Caco-2 (cell line): ENCODE results near the gene KIF1A. TPM values are rescaled to one million over a fixed set of nuclear protein-coding genes. Genes with fewer than 3 reads are reported as not detected.

Experiments used
- BruUV-seq: library from RNA; stranded (reverse); fragments of 400-500 nt; replicated peaks from 2 replicates; lab custom pipeline; 2021; lab: Mats Ljungman, UMichigan
- CTCF ChIA-PET: fragments of 300-600 bp; sonication (Branson Sonifier 250); formaldehyde crosslinking; loops from one replicate; lab custom pipeline; 2022; ENCODE audit warnings: antibody characterized with exemption; lab: Charles Lee
- POLR2A ChIA-PET: fragments of 300-600 bp; sonication (Branson Sonifier 250); formaldehyde crosslinking; loops from one replicate; lab custom pipeline; 2022; ENCODE audit warnings: antibody characterized with exemption; lab: Charles Lee
- DNase-seq, 2 experiments: peaks; one replicate each; pipeline versions ENCODE4 v3.0.0 to v3.0.0-alpha.2; 2020 to 2022
- H3K27me3 ChIP-seq: replicated peaks from 2 replicates; pipeline ENCODE4 v1.6.0; 2011; ENCODE audit warnings: low read length; ENCODE audit not compliant: control insufficient read depth, insufficient read depth
- H3K36me3 ChIP-seq: 2 replicates; pipeline ENCODE4 v1.5.1; 2011; ENCODE audit warnings: low read length; ENCODE audit not compliant: control insufficient read depth, insufficient read depth
- H3K4me1 ChIP-seq: fragments of 250-450 bp; sonication (Bioruptor Pico); 2 replicates; pipeline ENCODE4 v1.5.1; 2020; ENCODE audit warnings: mild to moderate bottlenecking
- H3K4me3 ChIP-seq: 2 replicates; pipeline ENCODE4 v1.5.1; 2011; ENCODE audit warnings: low read depth, mild to moderate bottlenecking, control low read depth, low read length
- H3K9me3 ChIP-seq: fragments of 250-450 bp; sonication (Bioruptor Pico); 2 replicates; pipeline ENCODE4 v1.5.1; 2020; ENCODE audit warnings: mild to moderate bottlenecking, moderate library complexity
- H3K27ac Mint-ChIP-seq: one replicate; pipeline ENCODE4 v1.8.0; 2022; ENCODE audit warnings: mixed read lengths; ENCODE audit not compliant: unreplicated experiment
- H3K27me3 Mint-ChIP-seq: one replicate; pipeline ENCODE4 v1.8.0; 2022; ENCODE audit warnings: mixed read lengths; ENCODE audit not compliant: insufficient read depth, unreplicated experiment
- H3K36me3 Mint-ChIP-seq: one replicate; pipeline ENCODE4 v1.8.0; 2022; ENCODE audit warnings: mild to moderate bottlenecking, mixed read lengths; ENCODE audit not compliant: insufficient read depth, unreplicated experiment
- H3K4me1 Mint-ChIP-seq: one replicate; pipeline ENCODE4 v1.8.0; 2022; ENCODE audit warnings: low read depth, mixed read lengths; ENCODE audit not compliant: unreplicated experiment
- H3K4me3 Mint-ChIP-seq: one replicate; pipeline ENCODE4 v1.8.0; 2022; ENCODE audit warnings: mild to moderate bottlenecking, moderate library complexity, mixed read lengths; ENCODE audit not compliant: unreplicated experiment
- H3K9me3 Mint-ChIP-seq: one replicate; pipeline ENCODE4 v1.8.0; 2022; ENCODE audit warnings: mixed read lengths; ENCODE audit not compliant: unreplicated experiment
- intact Hi-C: fragments of 100-400 bp; cut with micrococcal nuclease; formaldehyde crosslinking; loops from one replicate; pipeline ENCODE4 v1.10.0; 2022; ENCODE audit not compliant: unreplicated experiment
- total RNA-seq: library from RNA; stranded (reverse); gene quantifications from 2 replicates; pipeline ENCODE4 v1.2.3, GENCODE V29; 2022
- TF ChIP-seq, protein P1 (sequence below), 2 experiments: fragments of 200-600 bp in 1 of 2; IDR thresholded peaks; 1 replicate in 1 of 2; 2 replicates in 1 of 2; pipeline versions ENCODE4 v1.5.1 to v1.8.0; 2011 to 2022; ENCODE audit warnings: antibody characterized with exemption in 1 of 2, control low read depth in 1 of 2, inconsistent platforms in 1 of 2, low read depth in 1 of 2, low read length in 1 of 2, mild to moderate bottlenecking in 1 of 2, moderate library complexity in 1 of 2; ENCODE audit not compliant: insufficient read depth in 1 of 2, severe bottlenecking in 1 of 2, unreplicated experiment in 1 of 2

Gene KIF1A
- total RNA-seq, 1 experiment from 2014 or later, result 33.1 TPM

DNA sequence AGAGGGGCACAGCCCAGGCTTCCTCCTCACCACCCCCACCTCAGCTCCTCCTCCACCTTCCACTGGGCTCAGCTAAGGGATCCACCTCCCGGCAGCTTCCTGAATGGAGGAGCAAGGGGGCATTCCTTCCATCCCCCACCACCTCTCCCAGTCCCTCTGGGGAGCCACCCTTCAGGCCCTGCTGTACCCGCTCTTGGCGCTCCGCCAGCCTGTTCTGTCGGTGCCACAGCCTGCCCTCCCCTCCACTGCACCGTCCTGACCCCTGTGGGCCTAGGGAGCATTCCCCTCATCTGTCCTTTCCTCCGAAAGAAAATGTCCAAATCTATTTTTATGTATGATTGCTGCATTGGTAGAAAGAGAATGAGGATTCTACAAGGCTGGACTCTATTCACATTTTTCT, 59.9 kb downstream of the KIF1A start:
- no peaks in the 10 kb centered on the region for H3K4me1 ChIP-seq
- H3K36me3 Mint-ChIP-seq, result no peaks in the 10 kb centered on the region
- H3K4me1 Mint-ChIP-seq, result no peaks in the 10 kb centered on the region
- H3K36me3 ChIP-seq, result no peaks in the 10 kb centered on the region
- no peaks in the 10 kb centered on the region for H3K9me3 Mint-ChIP-seq
- no peak overlapping the region for H3K27ac Mint-ChIP-seq
- H3K4me3 Mint-ChIP-seq, result no peak overlapping the region
- no peak overlapping the region for H3K4me3 ChIP-seq
- no peak for DNase-seq
- POLR2A ChIA-PET, result no interaction called here
- CTCF ChIA-PET, result no interaction called here
- TF ChIP-seq, protein P1, sequence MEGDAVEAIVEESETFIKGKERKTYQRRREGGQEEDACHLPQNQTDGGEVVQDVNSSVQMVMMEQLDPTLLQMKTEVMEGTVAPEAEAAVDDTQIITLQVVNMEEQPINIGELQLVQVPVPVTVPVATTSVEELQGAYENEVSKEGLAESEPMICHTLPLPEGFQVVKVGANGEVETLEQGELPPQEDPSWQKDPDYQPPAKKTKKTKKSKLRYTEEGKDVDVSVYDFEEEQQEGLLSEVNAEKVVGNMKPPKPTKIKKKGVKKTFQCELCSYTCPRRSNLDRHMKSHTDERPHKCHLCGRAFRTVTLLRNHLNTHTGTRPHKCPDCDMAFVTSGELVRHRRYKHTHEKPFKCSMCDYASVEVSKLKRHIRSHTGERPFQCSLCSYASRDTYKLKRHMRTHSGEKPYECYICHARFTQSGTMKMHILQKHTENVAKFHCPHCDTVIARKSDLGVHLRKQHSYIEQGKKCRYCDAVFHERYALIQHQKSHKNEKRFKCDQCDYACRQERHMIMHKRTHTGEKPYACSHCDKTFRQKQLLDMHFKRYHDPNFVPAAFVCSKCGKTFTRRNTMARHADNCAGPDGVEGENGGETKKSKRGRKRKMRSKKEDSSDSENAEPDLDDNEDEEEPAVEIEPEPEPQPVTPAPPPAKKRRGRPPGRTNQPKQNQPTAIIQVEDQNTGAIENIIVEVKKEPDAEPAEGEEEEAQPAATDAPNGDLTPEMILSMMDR (IDR thresholded peaks at IDR 0.05; ENCODE audit: insufficient read depth in 1 of 2, low read depth in 1 of 2, low read length in 1 of 2, severe bottlenecking in 1 of 2, unreplicated experiment in 1 of 2), result no peak
- H3K9me3 ChIP-seq, result no peaks in the 10 kb centered on the region
- intact Hi-C loops, result no loop called here
- no peaks in the 10 kb centered on the region for H3K27me3 Mint-ChIP-seq
- no TSS peak for BruUV-seq
- H3K27me3 ChIP-seq, result no peaks in the 10 kb centered on the region

DNA sequence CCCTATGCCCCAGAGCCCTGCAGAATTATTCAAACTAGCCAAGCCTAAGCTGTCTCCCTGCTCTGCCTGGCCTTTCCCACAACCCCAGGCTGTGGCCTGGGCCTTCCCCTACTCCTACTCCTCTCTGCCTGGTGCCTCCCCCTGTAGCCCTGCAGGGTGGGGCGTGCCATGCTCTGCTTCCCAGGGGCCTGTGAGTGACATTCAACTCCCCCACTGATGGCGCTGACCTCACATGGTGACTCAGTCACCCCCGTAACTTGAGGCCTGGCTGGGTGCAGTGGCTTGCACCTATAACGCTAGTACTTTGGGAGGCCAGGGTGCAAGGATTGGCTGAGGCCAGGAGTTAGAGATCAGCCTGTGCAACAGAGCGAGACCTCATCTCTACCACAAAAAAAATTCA, 60.6 kb downstream of the KIF1A start:
- Mint-ChIP-seq H3K36me3 (no peaks in the 10 kb centered on the region), H3K4me1 (no peaks in the 10 kb centered on the region), H3K9me3 (no peaks in the 10 kb centered on the region), H3K4me3 (no peak overlapping the region), H3K27me3 (no peaks in the 10 kb centered on the region), H3K27ac (no peak overlapping the region)
- intact Hi-C loops, result no loop called here
- no peaks in the 10 kb centered on the region for H3K9me3 ChIP-seq
- no peak overlapping the region for H3K4me3 ChIP-seq
- CTCF ChIA-PET, result no interaction called here
- POLR2A ChIA-PET, result no interaction called here
- no peaks in the 10 kb centered on the region for H3K27me3 ChIP-seq
- no TSS peak for BruUV-seq
- no peaks in the 10 kb centered on the region for H3K36me3 ChIP-seq
- DNase-seq, result no peak
- TF ChIP-seq, protein P1 (IDR thresholded peaks at IDR 0.05; ENCODE audit: insufficient read depth in 1 of 2, low read depth in 1 of 2, low read length in 1 of 2, severe bottlenecking in 1 of 2, unreplicated experiment in 1 of 2), result no peak
- H3K4me1 ChIP-seq, result no peaks in the 10 kb centered on the region

DNA sequence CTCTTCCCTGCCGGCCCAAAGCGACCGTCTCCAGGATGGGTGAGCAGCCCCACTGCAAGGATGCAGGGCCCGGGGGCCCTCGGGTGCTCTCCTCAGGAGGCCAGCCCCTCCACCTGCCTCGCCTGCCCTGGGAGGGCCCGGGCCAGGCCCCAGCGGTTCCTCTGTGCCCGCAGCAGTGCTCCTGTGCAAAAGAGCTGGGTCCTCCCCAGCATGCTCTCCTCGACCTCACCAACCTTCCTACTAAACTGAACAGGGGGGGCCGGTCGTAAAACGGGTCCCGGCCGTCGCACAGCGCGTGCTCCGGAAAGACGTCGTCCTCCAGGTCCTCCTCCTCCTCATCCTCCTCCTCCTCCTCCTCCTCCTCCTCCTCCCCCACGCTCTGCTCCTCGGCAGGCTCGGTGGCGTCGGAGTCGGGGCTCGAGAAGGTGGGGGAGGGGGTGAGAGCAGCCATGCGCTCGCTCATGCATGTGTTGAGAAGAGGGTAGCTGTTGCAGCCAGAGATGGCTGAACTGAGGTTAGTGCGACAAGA, 62.9 kb downstream of the KIF1A start:
- TF ChIP-seq, protein P1 (IDR thresholded peaks at IDR 0.05; ENCODE audit: insufficient read depth in 1 of 2, low read depth in 1 of 2, low read length in 1 of 2, severe bottlenecking in 1 of 2, unreplicated experiment in 1 of 2), result no peak
- H3K36me3 ChIP-seq, result no peaks in the 10 kb centered on the region
- Mint-ChIP-seq H3K4me1 (no peaks in the 10 kb centered on the region), H3K27ac (no peak overlapping the region), H3K36me3 (no peaks in the 10 kb centered on the region), H3K27me3 (no peaks in the 10 kb centered on the region), H3K9me3 (no peaks in the 10 kb centered on the region), H3K4me3 (no peak overlapping the region)
- no peaks in the 10 kb centered on the region for H3K9me3 ChIP-seq
- POLR2A ChIA-PET, result no interaction called here
- no peak overlapping the region for H3K4me3 ChIP-seq
- BruUV-seq, result no TSS peak
- H3K4me1 ChIP-seq, result no peaks in the 10 kb centered on the region
- CTCF ChIA-PET, result no interaction called here
- DNase-seq, result no peak
- intact Hi-C loops, result no loop called here
- H3K27me3 ChIP-seq, result no peaks in the 10 kb centered on the region
